Measurements from ENCODE around the gene BBS9. TPM values are rescaled to one million over a fixed set of nuclear protein-coding genes. Genes with fewer than 3 reads are reported as not detected.
"Not testable (repeated sequence)": the region's sequence is repeated elsewhere in the genome, so short reads cannot be mapped to it uniquely, and the experiment has no call there.

BBS9 gene
- total and polyA plus RNA-seq, 2 of the 4 experiments (the other 2 are of a cell fraction) = 7.9 to 9.5 TPM

DNA sequence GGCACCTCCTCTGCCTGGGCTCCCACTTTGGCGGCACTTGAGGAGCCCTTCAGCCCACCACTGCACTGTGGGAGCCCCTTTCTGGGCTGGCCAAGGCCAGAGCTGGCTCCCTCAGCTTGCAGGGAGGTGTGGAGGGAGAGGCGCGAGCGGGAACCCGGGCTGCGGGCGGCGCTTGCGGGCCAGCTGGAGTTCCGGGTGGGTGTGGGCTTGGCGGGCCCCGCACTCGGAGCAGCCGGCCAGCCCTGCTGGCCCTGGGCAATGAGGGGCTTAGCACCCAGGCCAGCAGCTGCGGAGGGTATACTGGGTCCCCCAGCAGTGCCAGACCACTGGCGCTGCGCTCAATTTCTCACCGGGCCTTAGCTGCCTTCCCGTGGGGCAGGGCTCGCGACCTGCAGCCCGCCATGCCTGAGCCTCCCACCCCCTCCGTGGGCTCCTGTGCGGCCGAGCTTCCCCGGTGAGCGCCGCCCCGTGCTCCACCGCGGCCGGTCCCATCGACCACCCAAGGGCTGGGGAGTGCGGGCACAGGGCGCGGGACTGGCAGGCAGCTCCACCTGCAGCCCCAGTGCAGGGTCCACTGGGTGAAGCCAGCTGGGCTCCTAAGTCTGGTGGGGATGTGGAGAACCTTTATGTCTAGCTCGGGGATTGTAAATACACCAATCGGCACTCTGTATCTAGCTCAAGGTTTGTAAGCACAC is 89.6 kb downstream of the BBS9 start:
- H3K9me3 ChIP-seq (ENCODE audit: control insufficient read depth, insufficient read depth, low read length); H2BK20ac ChIP-seq (ENCODE audit: low read depth, low read length); H4K8ac ChIP-seq (ENCODE audit: low read depth in 2 of 2, low read length in 2 of 2); H3K9ac ChIP-seq (ENCODE audit: low read depth, low read length); H3K23ac ChIP-seq (ENCODE audit: low read depth, low read length); POLR2A ChIA-PET (ENCODE audit: unreplicated experiment); H3K14ac ChIP-seq (replicated peaks; ENCODE audit: low read depth, low read length); H3K56ac ChIP-seq (ENCODE audit: extremely low read depth, insufficient read depth, low read length); H3K4ac ChIP-seq (ENCODE audit: low read depth, low read length); H3K4me3 ChIP-seq (ENCODE audit: insufficient read depth, low read depth, low read length); H2BK15ac ChIP-seq (ENCODE audit: low read depth, low read length); H2BK120ac ChIP-seq (ENCODE audit: low read depth, low read length); intact Hi-C loops (cut with micrococcal nuclease); H2AK9ac ChIP-seq (replicated peaks; ENCODE audit: low read depth, low read length, poor library complexity); H4K5ac ChIP-seq (ENCODE audit: low read depth, low read length); H3K4me1 ChIP-seq (ENCODE audit: control insufficient read depth, insufficient read depth, low read length); BruUV-seq (replicated peaks); H3K27ac ChIP-seq (ENCODE audit: insufficient read depth, low read length); H2AFZ ChIP-seq (replicated peaks; ENCODE audit: low read length, poor library complexity); H3K4me2 ChIP-seq (ENCODE audit: low read depth, low read length); H4K91ac ChIP-seq (ENCODE audit: insufficient read depth, low read depth, low read length); H2BK5ac ChIP-seq (ENCODE audit: low read depth, low read length, poor library complexity, severe bottlenecking); CTCF ChIA-PET; DNase-seq; H3K27me3 ChIP-seq (ENCODE audit: control insufficient read depth, insufficient read depth, low read length); H4K20me1 ChIP-seq (ENCODE audit: insufficient read depth, low read length); H3K9me1 ChIP-seq (ENCODE audit: insufficient read depth, low read length); H2AK5ac ChIP-seq (ENCODE audit: low read depth, low read length); H3K79me1 ChIP-seq (ENCODE audit: low read depth in 1 of 2, low read length in 2 of 2); dilution Hi-C loops (cut with HindIII; ENCODE audit: low sequenced_read_pairs, unreplicated experiment); H3K36me3 ChIP-seq (ENCODE audit: control insufficient read depth, insufficient read depth, low read length); H3K18ac ChIP-seq (ENCODE audit: low read depth, low read length); ATAC-seq (ENCODE audit: low read depth); in situ Hi-C loops (cut with MboI; ENCODE audit: low sequenced_read_pairs): not testable (repeated sequence)
- WGBS, 2 experiments (ENCODE audit: extremely low coverage in 2 of 2, insufficient read length in 1 of 2) = 98% methylated on average over 20 of the region's 38 CpGs; no CpG with 5 or more reads in 1 of the 2 experiments
